GM19324 (cell line): ENCODE data around the gene SEMA4G.
"Not testable (repeated sequence)": the region's sequence is repeated elsewhere in the genome, so short reads cannot be mapped to it uniquely, and the experiment has no call there.

Experiments
- ATAC-seq: cut with Tn5 transposase; IDR thresholded peaks from one replicate; pipeline ENCODE4 v1.9.1; 2021; ENCODE audit warnings: mild to moderate bottlenecking, moderate library complexity; ENCODE audit not compliant: unreplicated experiment, low FRiP score

SEMA4G gene

DNA sequence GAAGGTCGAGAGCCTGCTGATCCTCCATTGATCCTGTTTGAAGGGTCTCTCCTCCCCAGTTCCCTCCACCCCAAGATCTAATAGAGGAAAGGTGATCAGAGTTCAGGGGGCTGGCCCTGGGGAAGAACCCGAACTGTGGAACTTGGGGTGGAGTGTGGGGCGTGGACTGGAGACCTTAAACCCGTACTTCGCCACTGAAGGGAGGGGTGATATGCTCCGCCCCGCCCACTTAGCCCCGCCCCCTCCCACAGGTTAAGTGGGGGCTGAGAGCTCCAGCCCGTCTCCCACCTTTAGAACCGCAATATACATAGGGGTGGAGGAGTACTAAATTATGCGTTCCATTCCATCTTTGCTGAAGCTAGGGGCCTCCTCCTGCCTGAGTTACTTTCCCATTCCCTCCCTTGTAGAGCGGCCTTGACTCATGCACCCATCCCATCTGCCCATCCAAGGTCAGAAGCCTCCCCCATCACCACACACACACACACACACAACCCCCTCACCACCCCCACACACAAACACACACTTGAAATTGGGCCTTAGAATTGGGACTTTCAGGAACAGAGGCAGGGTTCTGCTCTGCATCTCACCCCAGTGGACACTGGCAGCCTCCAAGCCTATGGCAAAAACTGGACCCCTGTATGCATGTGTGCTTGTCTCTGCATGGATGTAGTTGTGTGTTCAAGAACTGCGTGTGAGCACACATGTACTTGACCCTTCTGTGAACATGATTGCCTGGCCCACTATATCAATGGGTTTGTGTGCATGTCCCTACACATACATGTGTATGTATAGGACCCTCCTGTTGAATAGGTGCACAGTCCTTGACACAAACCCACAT, 991 bp downstream of the SEMA4G start:
- ATAC-seq, result no peak

- ATAC-seq, result no peak
Measured at GRCh38 chr10:100970914-100971811, 1.9 kb downstream of the SEMA4G start.

GRCh38 chr10:100972115-100972903, 3.0 kb downstream of the SEMA4G start:
- no peak for ATAC-seq

GRCh38 chr10:100972904-100973535, 3.7 kb downstream of the SEMA4G start:
- ATAC-seq, result no peak

DNA sequence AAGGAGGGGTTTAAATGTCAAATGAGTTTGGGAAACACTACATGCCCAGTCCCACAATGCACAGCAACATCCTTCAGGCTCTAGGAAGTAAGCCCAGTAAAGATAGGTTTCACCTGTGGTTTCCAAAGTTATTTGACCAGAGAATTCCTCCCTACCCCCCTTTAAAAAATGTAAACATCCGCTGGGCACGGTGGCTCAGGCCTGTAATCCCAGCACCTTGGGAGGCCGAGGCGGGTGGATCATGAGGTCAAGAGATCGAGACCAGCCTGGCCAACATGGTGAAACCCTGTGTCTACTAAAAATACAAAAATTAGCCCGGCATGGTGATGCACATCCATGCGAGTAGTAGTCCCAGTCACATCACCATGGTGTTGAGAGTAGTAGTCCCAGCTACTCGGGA, 6.1 kb downstream of the SEMA4G start:
- ATAC-seq, result not testable (repeated sequence)

- ATAC-seq, result no peak
Measured at GRCh38 chr10:100976906-100977305, 7.6 kb downstream of the SEMA4G start.

GRCh38 chr10:100977436-100977835, 8.1 kb downstream of the SEMA4G start:
- ATAC-seq, result no peak

DNA sequence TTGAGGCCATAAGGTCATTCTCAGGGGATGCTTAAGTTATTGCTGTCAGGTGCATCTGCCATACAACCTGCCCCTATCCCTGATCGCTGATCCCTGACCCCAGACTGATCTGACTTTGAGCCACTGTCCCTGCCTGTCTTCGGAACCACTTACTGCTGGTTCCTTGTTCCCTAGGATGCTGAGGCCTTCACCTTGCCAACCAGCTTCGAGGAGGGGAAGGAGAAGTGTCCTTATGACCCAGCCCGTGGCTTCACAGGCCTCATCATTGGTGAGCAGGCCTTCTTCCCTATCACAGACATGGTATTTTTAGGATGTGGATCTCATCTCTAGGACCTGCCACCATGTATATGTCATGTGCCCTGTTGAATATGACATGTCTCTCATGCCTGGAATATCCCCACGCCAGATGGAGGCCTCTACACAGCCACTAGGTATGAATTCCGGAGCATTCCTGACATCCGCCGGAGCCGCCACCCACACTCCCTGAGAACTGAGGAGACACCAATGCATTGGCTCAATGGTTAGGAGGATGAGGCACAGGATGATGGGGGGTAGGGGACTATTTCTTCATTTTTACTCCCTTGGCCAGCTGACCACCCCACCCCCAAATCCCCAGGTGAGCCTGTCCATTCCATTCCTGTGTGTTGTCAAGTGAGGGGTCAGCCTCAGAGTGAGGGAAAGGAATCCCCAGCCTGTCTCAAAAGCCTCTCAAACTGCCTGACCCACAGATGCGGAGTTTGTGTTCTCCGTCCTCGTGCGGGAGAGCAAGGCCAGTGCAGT, 9.0 kb downstream of the SEMA4G start:
- no peak for ATAC-seq

GRCh38 chr10:100978901-100979195, 9.5 kb downstream of the SEMA4G start:
- ATAC-seq, result no peak

DNA sequence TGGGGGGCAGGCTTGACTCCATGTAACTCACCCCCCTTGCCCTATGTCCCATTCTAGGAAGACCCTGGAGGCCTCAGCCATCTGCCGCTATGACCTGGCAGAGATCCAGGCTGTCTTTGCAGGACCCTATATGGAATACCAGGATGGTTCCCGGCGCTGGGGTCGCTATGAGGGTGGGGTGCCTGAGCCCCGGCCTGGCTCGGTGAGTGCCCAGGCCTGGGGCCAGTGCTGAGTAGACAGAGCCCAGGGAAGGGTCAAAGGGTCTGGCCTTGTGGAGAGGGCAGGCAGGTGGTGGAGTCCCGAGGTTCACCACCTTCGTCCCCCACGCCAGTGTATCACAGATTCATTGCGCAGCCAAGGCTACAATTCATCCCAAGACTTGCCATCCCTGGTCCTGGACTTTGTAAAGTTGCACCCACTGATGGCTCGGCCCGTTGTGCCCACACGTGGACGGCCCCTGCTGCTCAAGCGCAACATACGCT, 10.5 kb downstream of the SEMA4G start:
- ATAC-seq, result no peak

GRCh38 chr10:100980311-100980710, 11.0 kb downstream of the SEMA4G start:
- no peak for ATAC-seq

GRCh38 chr10:100980711-100981110, 11.4 kb downstream of the SEMA4G start:
- no peak for ATAC-seq

GRCh38 chr10:100981178-100981772, 12.0 kb downstream of the SEMA4G start:
- no peak for ATAC-seq

- ATAC-seq, result no peak
Measured at GRCh38 chr10:100982916-100983830, 13.9 kb downstream of the SEMA4G start.

GRCh38 chr10:100983868-100984671, 14.8 kb downstream of the SEMA4G start:
- no peak for ATAC-seq

- no peak for ATAC-seq
Measured at GRCh38 chr10:100984672-100985177, 15.4 kb downstream of the SEMA4G start.

GRCh38 chr10:100985336-100985735, 16.0 kb downstream of the SEMA4G start:
- no peak for ATAC-seq
